K562 (cell line): ENCODE results near the gene KLHL25. TPM values are rescaled to one million over a fixed set of nuclear protein-coding genes. Genes with fewer than 3 reads are reported as not detected.

Source experiments
- ATAC-seq: fragments of 200-7000 bp; cut with Tn5 transposase; 3 replicates; pipeline ENCODE4 v1.9.1; 2020; ENCODE audit warnings: moderate library complexity
- BruUV-seq: library from RNA; stranded (reverse); fragments of 400-500 nt; replicated peaks from 2 replicates; lab custom pipeline; 2021; lab: Mats Ljungman, UMichigan
- CTCF ChIA-PET: fragments of 300-600 bp; formaldehyde crosslinking; extraction: SDS; loops from one replicate; lab custom pipeline; 2021; ENCODE audit warnings: low intra/inter-chr PET ratio; lab: Yijun Ruan, JAX
- POLR2A ChIA-PET: fragments of 300-600, 350-650 bp; sonication (Branson Sonifier 250); formaldehyde crosslinking; extraction: SDS; loops from one replicate; lab custom pipeline; 2021; ENCODE audit warnings: antibody characterized with exemption, inconsistent platforms; lab: Yijun Ruan, JAX
- DNase-seq, 4 experiments: peaks; one replicate each; pipeline versions ENCODE4 v3.0.0 to v3.0.0-alpha.2; 2011 to 2018; ENCODE audit warnings: low spot score in 3 of 4, mixed read lengths in 3 of 4; ENCODE audit errors: extremely low read depth in 1 of 4
- FAIRE-seq: peaks from 2 replicates; lab custom pipeline; 2011; peaks lifted over from hg19 to GRCh38; lab: Jason Lieb, UNC
- H2AFZ ChIP-seq: 2 replicates; pipeline ENCODE4 v1.6.0; 2011; ENCODE audit warnings: low read depth, low read length, control low read depth, inconsistent platforms
- H3K27ac ChIP-seq: fragments of 200-600 bp; 3 replicates; pipeline ENCODE4 v1.8.0; 2011; ENCODE audit warnings: low read depth, mild to moderate bottlenecking, control low read depth, inconsistent platforms, low read length, moderate library complexity, mixed read lengths; ENCODE audit errors: extremely low read depth
- H3K27me3 ChIP-seq, 2 experiments: fragments of 300-600 bp in 1 of 2; 2 replicates in 1 of 2; 3 replicates in 1 of 2; pipeline versions ENCODE4 v1.6.0 to v1.8.0; 2011; ENCODE audit warnings: inconsistent platforms in 2 of 2, low read length in 2 of 2, mild to moderate bottlenecking in 1 of 2, mixed read lengths in 1 of 2, moderate library complexity in 1 of 2; ENCODE audit not compliant: control insufficient read depth in 2 of 2, insufficient read depth in 2 of 2
- H3K36me3 ChIP-seq: fragments of 300-600 bp; 3 replicates; pipeline ENCODE4 v1.8.0; 2011; ENCODE audit warnings: mild to moderate bottlenecking, low read length, inconsistent platforms; ENCODE audit not compliant: control insufficient read depth, insufficient read depth
- H3K4me1 ChIP-seq, 2 experiments: fragments of 200-600 bp in 1 of 2; replicated peaks in 1 of 2; 2 replicates in 1 of 2; 3 replicates in 1 of 2; pipeline versions ENCODE4 v1.5.1 to v1.8.0; 2011; ENCODE audit warnings: inconsistent platforms in 2 of 2, low read length in 2 of 2, mild to moderate bottlenecking in 1 of 2, mixed read lengths in 1 of 2, moderate library complexity in 1 of 2; ENCODE audit not compliant: control insufficient read depth in 2 of 2, insufficient read depth in 2 of 2
- H3K4me2 ChIP-seq: 2 replicates; pipeline ENCODE4 v1.6.1; 2011; ENCODE audit warnings: low read length, control low read depth, inconsistent platforms, mixed read lengths; ENCODE audit not compliant: insufficient read depth
- H3K4me3 ChIP-seq: fragments of 200-600 bp; sonication (generic), shearing (Covaris generic); 2 replicates; pipeline ENCODE4 v1.5.1; 2016; ENCODE audit warnings: control low read depth, inconsistent platforms
- H3K79me2 ChIP-seq: fragments of 200-600 bp; 3 replicates; pipeline ENCODE4 v1.8.0; 2011; ENCODE audit warnings: low read length, inconsistent platforms; ENCODE audit not compliant: control insufficient read depth, insufficient read depth
- H3K9ac ChIP-seq, 2 experiments: 2 replicates each; pipeline versions ENCODE4 v1.6.0 to v1.6.1; 2011; ENCODE audit warnings: low read depth in 2 of 2, low read length in 2 of 2, control low read depth in 1 of 2, inconsistent platforms in 1 of 2, mild to moderate bottlenecking in 1 of 2, mixed read lengths in 1 of 2; ENCODE audit not compliant: insufficient read depth in 1 of 2
- H3K9me1 ChIP-seq: one replicate; pipeline ENCODE4 v1.6.0; 2011; ENCODE audit warnings: inconsistent platforms, mild to moderate bottlenecking, low read length, moderate library complexity; ENCODE audit not compliant: control insufficient read depth, insufficient read depth
- H3K9me3 ChIP-seq: replicated peaks from 2 replicates; pipeline ENCODE4 v1.5.1; 2011; ENCODE audit warnings: low read depth, low read length, inconsistent platforms; ENCODE audit not compliant: control insufficient read depth, insufficient read depth
- H4K20me1 ChIP-seq: replicated peaks from 2 replicates; pipeline ENCODE4 v1.6.1; 2011; ENCODE audit warnings: low read length, inconsistent platforms, mixed read lengths; ENCODE audit not compliant: control insufficient read depth, insufficient read depth
- ARNT ChIP-seq, 2 experiments: fragments of 450-650 bp; IDR thresholded peaks; 2 replicates each; pipeline ENCODE4 v1.6.1; 2016; ENCODE audit warnings: mild to moderate bottlenecking in 1 of 2
- CREBBP ChIP-seq: IDR thresholded peaks from one replicate; pipeline ENCODE4 v1.6.1; 2012; ENCODE audit warnings: low read depth, mild to moderate bottlenecking, control low read depth, inconsistent platforms, low read length
- E2F3 ChIP-seq: fragments of 250-450 bp; sonication (Bioruptor Pico); IDR thresholded peaks from 2 replicates; pipeline ENCODE4 v1.4.0; 2020; ENCODE audit warnings: mild to moderate bottlenecking
- ETS1 ChIP-seq: conservative IDR thresholded peaks from 2 replicates; pipeline ENCODE4 v1.6.1; 2011; ENCODE audit warnings: low read depth, mild to moderate bottlenecking, low read length; ENCODE audit not compliant: control insufficient read depth
- HMGXB4 ChIP-seq: sonication (generic); formaldehyde crosslinking; IDR thresholded peaks from 2 replicates; pipeline ENCODE4 v1.8.1; 2023; ENCODE audit warnings: mild to moderate bottlenecking, missing genetic modification reagents
- ILF3 ChIP-seq: fragments of 450-650 bp; IDR thresholded peaks from 2 replicates; pipeline ENCODE4 v1.6.1; 2018; ENCODE audit warnings: antibody characterized with exemption, mild to moderate bottlenecking, moderate library complexity, borderline replicate concordance
- SPI1 ChIP-seq: IDR thresholded peaks from 2 replicates; pipeline ENCODE4 v1.6.1; 2011; ENCODE audit warnings: low read depth, low read length, control low read depth, borderline replicate concordance
- STAT5A ChIP-seq: IDR thresholded peaks from 2 replicates; pipeline ENCODE4 v1.6.1; 2012; ENCODE audit warnings: low read length, inconsistent platforms, borderline replicate concordance
- TEAD2 ChIP-seq: fragments of 450-650 bp; IDR thresholded peaks from 2 replicates; pipeline ENCODE4 v1.6.1; 2016; ENCODE audit warnings: missing genetic modification characterization, control low read depth, missing compliant biosample characterization
- U2AF1 ChIP-seq: fragments of 200-400 bp; formaldehyde crosslinking; optimal IDR thresholded peaks from 2 replicates; pipeline ENCODE3; 2017; ENCODE audit warnings: mild to moderate bottlenecking, low read depth, low read length, moderate library complexity
- ZNF239 ChIP-seq: fragments of 250-450 bp; sonication (Bioruptor Pico); IDR thresholded peaks from 2 replicates; pipeline ENCODE4 v1.4.0; 2020; ENCODE audit warnings: mild to moderate bottlenecking
- WGBS: fragments of 100-300 bp; shearing (Covaris generic); methylation state at CpG from one replicate; pipeline ENCODE4 v1.1.6; 2016; ENCODE audit warnings: low coverage, mixed read lengths; ENCODE audit not compliant: insufficient coverage; ENCODE audit errors: missing lambda C conversion rate; 5-methylcytosine and 5-hydroxymethylcytosine counted together
- in situ Hi-C: fragments of 300-500 bp; cut with MboI; formaldehyde crosslinking; loops from 4 replicates; pipeline ENCODE4 v1.15.0; 2018; ENCODE audit warnings: inconsistent platforms, mixed read lengths
- intact Hi-C: fragments of 100-400 bp; cut with micrococcal nuclease; formaldehyde crosslinking; loops from 2 replicates; pipeline ENCODE4 v1.14.2; 2022
- polyA plus RNA-seq, 8 experiments: library from polyadenylated mRNA; depleted of rRNA in 4 of 8; stranded (reverse) in 5 of 8; unstranded in 3 of 8; fragments of >200 nt; fragmentation: Nextera tagmentation in 2 of 8; fragmentation: Illumina TruSeq in 1 of 8; extraction: Ambion mirVana in 2 of 8; extraction: Trizol in 1 of 8; gene quantifications; 2 replicates each; pipeline versions ENCODE4 v1.2.1 to v1.2.3, GENCODE V29; 2011 to 2014; ENCODE audit warnings: inconsistent platforms in 1 of 8, missing spikeins in 1 of 8
- total RNA-seq, 7 experiments: library from RNA; depleted of rRNA in 6 of 7; stranded (reverse); fragments of >200 nt in 6 of 7; fragmentation: Illumina TruSeq in 2 of 7; extraction: Trizol in 2 of 7; gene quantifications; 2 replicates each; pipeline versions ENCODE4 v1.2.1 to v1.2.3, GENCODE V29; 2011 to 2021; ENCODE audit warnings: low replicate concordance in 1 of 7
- TF ChIP-seq, protein P1 (sequence below), 2 experiments: fragments of 450-650 bp; IDR thresholded peaks; 2 replicates each; pipeline ENCODE4 v1.6.1; 2016
- TF ChIP-seq, protein P2 (sequence below): sonication (generic); formaldehyde crosslinking; IDR thresholded peaks from 2 replicates; pipeline ENCODE4 v1.8.0; 2023; ENCODE audit warnings: missing genetic modification reagents, mild to moderate bottlenecking, borderline replicate concordance

Gene KLHL25
- total and polyA plus RNA-seq, 9 of the 15 experiments (the other 6 are each of a cell fraction or from before 2014, with no cell fraction given), result 0.04 to 0.14 (median 0.10) TPM; not detected in 3

DNA sequence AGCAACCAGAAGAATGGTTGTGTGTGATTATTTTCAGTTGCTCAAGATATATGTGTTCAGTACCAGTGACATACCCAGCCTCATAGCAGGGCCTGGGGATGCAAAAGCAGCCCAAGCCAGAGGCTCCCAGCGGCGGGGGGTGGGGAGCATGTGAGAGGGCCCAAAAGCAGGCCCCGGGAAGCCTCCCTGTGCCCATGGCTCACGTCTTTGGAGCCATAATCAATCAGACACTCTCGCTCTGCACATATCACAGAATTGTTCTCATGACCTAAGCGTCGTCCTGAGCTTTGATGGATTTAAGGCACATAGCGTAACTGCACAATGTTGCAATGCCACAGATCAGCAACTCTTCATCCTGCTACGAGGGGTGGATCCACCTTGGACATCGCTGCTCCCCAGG is 20.8 kb downstream of the KLHL25 start:
- no peaks in the 10 kb centered on the region for H3K36me3 ChIP-seq
- H3K4me2 ChIP-seq, result no peak overlapping the region
- ChIA-PET CTCF (no interaction called here), POLR2A (interaction anchor here (1.0 kb wide), 1 partner anchor 18 kb away, joined by 3 read pairs; no protein-coding TSS in a partner anchor)
- no peaks in the 10 kb centered on the region for H3K79me2 ChIP-seq
- no peak overlapping the region for H3K9ac ChIP-seq
- in situ Hi-C loops (no loop called here), intact Hi-C loops (no loop called here)
- H4K20me1 ChIP-seq, result peaks cover 9% of the 10 kb centered on the region; the same call in 1 of the 2 replicates
- peaks cover 19 to 70% of the 10 kb centered on the region in 2 experiments; a peak in 4 of 5 replicates for H3K27me3 ChIP-seq
- ATAC-seq (no peak), DNase-seq (no peak), FAIRE-seq (no peak)
- H3K4me1 ChIP-seq, result peaks cover 0 to 6% of the 10 kb centered on the region in 2 experiments; a peak in 1 of 5 replicates
- no peak overlapping the region for H2AFZ ChIP-seq
- no peaks in the 10 kb centered on the region for H3K9me1 ChIP-seq
- BruUV-seq, result no TSS peak
- H3K4me3 ChIP-seq, result no peak overlapping the region
- H3K9me3 ChIP-seq, result no peaks in the 10 kb centered on the region
- H3K27ac ChIP-seq, result no peak overlapping the region
- WGBS, result 0% methylated on average over 8 of the region's 10 CpGs
- TF ChIP-seq ILF3 (no peak), SPI1 (no peak), CREBBP (no peak), HMGXB4 (CRISPR knock-in tag) (no peak), ARNT (IDR thresholded peaks at IDR 0.05) (no peak), U2AF1 (no peak), ETS1 (no peak), STAT5A (no peak), ZNF239 (CRISPR knock-in tag) (no peak), TEAD2 (tag) (no peak), E2F3 (no peak)
- TF ChIP-seq, protein P1, sequence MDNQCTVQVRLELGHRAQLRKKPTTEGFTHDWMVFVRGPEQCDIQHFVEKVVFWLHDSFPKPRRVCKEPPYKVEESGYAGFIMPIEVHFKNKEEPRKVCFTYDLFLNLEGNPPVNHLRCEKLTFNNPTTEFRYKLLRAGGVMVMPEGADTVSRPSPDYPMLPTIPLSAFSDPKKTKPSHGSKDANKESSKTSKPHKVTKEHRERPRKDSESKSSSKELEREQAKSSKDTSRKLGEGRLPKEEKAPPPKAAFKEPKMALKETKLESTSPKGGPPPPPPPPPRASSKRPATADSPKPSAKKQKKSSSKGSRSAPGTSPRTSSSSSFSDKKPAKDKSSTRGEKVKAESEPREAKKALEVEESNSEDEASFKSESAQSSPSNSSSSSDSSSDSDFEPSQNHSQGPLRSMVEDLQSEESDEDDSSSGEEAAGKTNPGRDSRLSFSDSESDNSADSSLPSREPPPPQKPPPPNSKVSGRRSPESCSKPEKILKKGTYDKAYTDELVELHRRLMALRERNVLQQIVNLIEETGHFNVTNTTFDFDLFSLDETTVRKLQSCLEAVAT (IDR thresholded peaks at IDR 0.05), result no peak
- TF ChIP-seq, protein P2, sequence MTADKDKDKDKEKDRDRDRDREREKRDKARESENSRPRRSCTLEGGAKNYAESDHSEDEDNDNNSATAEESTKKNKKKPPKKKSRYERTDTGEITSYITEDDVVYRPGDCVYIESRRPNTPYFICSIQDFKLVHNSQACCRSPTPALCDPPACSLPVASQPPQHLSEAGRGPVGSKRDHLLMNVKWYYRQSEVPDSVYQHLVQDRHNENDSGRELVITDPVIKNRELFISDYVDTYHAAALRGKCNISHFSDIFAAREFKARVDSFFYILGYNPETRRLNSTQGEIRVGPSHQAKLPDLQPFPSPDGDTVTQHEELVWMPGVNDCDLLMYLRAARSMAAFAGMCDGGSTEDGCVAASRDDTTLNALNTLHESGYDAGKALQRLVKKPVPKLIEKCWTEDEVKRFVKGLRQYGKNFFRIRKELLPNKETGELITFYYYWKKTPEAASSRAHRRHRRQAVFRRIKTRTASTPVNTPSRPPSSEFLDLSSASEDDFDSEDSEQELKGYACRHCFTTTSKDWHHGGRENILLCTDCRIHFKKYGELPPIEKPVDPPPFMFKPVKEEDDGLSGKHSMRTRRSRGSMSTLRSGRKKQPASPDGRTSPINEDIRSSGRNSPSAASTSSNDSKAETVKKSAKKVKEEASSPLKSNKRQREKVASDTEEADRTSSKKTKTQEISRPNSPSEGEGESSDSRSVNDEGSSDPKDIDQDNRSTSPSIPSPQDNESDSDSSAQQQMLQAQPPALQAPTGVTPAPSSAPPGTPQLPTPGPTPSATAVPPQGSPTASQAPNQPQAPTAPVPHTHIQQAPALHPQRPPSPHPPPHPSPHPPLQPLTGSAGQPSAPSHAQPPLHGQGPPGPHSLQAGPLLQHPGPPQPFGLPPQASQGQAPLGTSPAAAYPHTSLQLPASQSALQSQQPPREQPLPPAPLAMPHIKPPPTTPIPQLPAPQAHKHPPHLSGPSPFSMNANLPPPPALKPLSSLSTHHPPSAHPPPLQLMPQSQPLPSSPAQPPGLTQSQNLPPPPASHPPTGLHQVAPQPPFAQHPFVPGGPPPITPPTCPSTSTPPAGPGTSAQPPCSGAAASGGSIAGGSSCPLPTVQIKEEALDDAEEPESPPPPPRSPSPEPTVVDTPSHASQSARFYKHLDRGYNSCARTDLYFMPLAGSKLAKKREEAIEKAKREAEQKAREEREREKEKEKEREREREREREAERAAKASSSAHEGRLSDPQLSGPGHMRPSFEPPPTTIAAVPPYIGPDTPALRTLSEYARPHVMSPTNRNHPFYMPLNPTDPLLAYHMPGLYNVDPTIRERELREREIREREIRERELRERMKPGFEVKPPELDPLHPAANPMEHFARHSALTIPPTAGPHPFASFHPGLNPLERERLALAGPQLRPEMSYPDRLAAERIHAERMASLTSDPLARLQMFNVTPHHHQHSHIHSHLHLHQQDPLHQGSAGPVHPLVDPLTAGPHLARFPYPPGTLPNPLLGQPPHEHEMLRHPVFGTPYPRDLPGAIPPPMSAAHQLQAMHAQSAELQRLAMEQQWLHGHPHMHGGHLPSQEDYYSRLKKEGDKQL, result no peak
